OCI-LY7 (cell line): ENCODE results near the gene VAT1L. TPM values are rescaled to one million over a fixed set of nuclear protein-coding genes. Genes with fewer than 3 reads are reported as not detected.

Experiments
- BruUV-seq: library from RNA; stranded (reverse); fragments of 400-500 nt; replicated peaks from 2 replicates; lab custom pipeline; 2021; lab: Mats Ljungman, UMichigan
- CTCF ChIA-PET: fragments of 300-600 bp; sonication (Branson Sonifier 250); formaldehyde crosslinking; loops from one replicate; lab custom pipeline; 2022; ENCODE audit warnings: antibody characterized with exemption; ENCODE audit not compliant: unreplicated experiment; lab: Charles Lee
- POLR2A ChIA-PET: fragments of 300-600 bp; sonication (Branson Sonifier 250); formaldehyde crosslinking; loops from one replicate; lab custom pipeline; 2022; ENCODE audit warnings: antibody characterized with exemption; lab: Charles Lee
- DNase-seq: peaks from one replicate; pipeline ENCODE4 v3.0.0-alpha.2; 2015; ENCODE audit warnings: low spot score
- H2AFZ ChIP-seq: fragments of 200-600 bp; sonication (generic), shearing (Covaris generic); 2 replicates; pipeline ENCODE4 v1.6.1; 2014; ENCODE audit warnings: mild to moderate bottlenecking, antibody characterized with exemption, low read length, moderate library complexity
- H3K27ac ChIP-seq: fragments of 200-600 bp; sonication (generic); 2 replicates; pipeline ENCODE4 v1.5.1; 2014; ENCODE audit warnings: mixed run types, low read depth, mild to moderate bottlenecking, moderate library complexity, low read length, inconsistent platforms; ENCODE audit not compliant: poor library complexity, severe bottlenecking
- H3K36me3 ChIP-seq: fragments of 200-600 bp; sonication (generic); 2 replicates; pipeline ENCODE4 v1.6.1; 2014; ENCODE audit warnings: mild to moderate bottlenecking, antibody characterized with exemption, low read length, moderate library complexity, mixed read lengths; ENCODE audit not compliant: insufficient read depth
- H3K4me1 ChIP-seq: fragments of 200-600 bp; sonication (generic); 2 replicates; pipeline ENCODE4 v1.5.1; 2014; ENCODE audit warnings: mild to moderate bottlenecking, low read length; ENCODE audit not compliant: insufficient read depth, poor library complexity, severe bottlenecking
- H3K4me2 ChIP-seq: fragments of 200-600 bp; sonication (generic); 2 replicates; pipeline ENCODE4 v1.6.1; 2014; ENCODE audit warnings: mild to moderate bottlenecking, low read length
- H3K4me3 ChIP-seq: fragments of 200-600 bp; sonication (generic); 2 replicates; pipeline ENCODE4 v1.5.1; 2014; ENCODE audit warnings: mild to moderate bottlenecking, low read depth, low read length; ENCODE audit not compliant: poor library complexity, severe bottlenecking
- H3K79me2 ChIP-seq: fragments of 200-600 bp; sonication (generic); 2 replicates; pipeline ENCODE4 v1.6.1; 2016; ENCODE audit warnings: low read depth, mild to moderate bottlenecking, low read length, moderate library complexity, mixed read lengths; ENCODE audit not compliant: insufficient read depth
- H3K9me2 ChIP-seq: fragments of 200-600 bp; sonication (generic); 2 replicates; pipeline ENCODE4 v1.6.1; 2016; ENCODE audit warnings: mild to moderate bottlenecking, low read length, mixed read lengths; ENCODE audit not compliant: insufficient read depth
- H3K9me3 ChIP-seq: fragments of 200-600 bp; sonication (generic); 2 replicates; pipeline ENCODE4 v1.6.1; 2014; ENCODE audit warnings: mild to moderate bottlenecking, mixed run types, low read length, mixed read lengths
- H4K20me1 ChIP-seq: fragments of 200-600 bp; sonication (generic); 2 replicates; pipeline ENCODE4 v1.6.1; 2014; ENCODE audit warnings: mild to moderate bottlenecking, antibody characterized with exemption, low read length, moderate library complexity, mixed read lengths; ENCODE audit not compliant: insufficient read depth
- EZH2phosphoT487 ChIP-seq: fragments of 200-600 bp; sonication (generic); IDR thresholded peaks from 2 replicates; pipeline ENCODE4 v1.6.1; 2018; ENCODE audit warnings: low read depth, borderline replicate concordance, mild to moderate bottlenecking, mixed run types, antibody characterized with exemption, low read length, moderate library complexity, mixed read lengths
- intact Hi-C: fragments of 100-400 bp; cut with micrococcal nuclease; formaldehyde crosslinking; loops from one replicate; pipeline ENCODE4 v1.10.0; 2022; ENCODE audit not compliant: unreplicated experiment
- total RNA-seq, 2 experiments: library from RNA; depleted of rRNA in 1 of 2; stranded (reverse); fragments of >200 nt in 1 of 2; shearing (Covaris generic) in 1 of 2; gene quantifications; 2 replicates each; pipeline ENCODE4 v1.2.3, GENCODE V29; 2014 to 2022
- TF ChIP-seq, protein P1 (sequence below): fragments of 200-600 bp; sonication (generic); conservative IDR thresholded peaks from 2 replicates; pipeline ENCODE4 v1.5.1; 2014; ENCODE audit warnings: mild to moderate bottlenecking, antibody characterized with exemption, low read length, moderate library complexity, mixed read lengths

VAT1L gene
- total RNA-seq, 2 experiments from 2014 or later: not detected

DNA sequence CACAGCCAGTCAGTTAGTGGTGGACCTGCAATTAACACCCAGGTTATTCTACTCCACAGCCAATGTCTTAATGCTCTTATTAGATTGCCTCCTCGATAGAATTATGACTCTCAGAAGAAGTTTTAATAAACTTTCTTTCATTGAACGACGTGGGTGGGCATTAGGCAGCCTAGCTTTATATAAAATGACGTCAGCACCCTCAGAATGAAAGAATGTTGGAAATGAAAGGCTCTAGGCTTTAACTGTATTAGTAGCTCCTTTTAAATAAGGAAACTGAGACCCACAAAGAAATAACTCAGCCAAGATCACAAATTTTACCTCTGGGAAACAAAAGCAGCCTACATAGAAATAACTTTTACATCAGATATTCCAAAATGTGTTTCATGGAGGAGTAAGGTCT, 142.7 kb downstream of the VAT1L start:
- CTCF ChIA-PET: no interaction called here

DNA sequence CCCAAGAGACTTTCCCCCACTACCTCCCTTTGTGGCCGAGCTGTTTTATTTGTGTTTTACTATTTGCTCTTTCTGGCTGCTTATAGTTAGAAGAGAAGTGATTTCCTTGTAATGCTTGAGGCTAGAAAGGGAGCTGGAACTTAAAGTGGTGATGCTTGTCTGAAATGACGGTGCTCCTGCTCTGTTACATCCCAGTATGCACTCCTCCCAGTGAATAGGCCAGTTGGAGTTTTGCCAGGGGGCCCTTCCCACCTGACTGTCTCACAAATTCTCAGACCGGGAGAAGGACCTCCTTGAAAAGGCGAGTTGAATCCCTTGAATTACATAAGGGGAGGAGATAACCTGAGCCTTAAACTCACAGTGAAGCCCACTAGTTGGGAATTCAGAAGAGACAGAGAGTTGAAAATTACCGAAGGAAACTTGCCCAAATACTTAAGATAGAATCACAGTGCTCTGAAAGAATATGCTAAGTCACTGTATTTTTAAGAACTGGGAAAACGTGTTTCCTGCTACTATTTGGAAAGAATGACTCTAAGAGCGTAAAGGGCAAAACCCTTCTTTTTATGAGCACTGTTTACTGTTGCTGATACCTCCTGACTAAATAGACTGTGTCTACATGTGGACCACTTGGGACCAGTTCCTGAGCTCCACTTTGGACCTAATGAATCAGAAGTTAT, 149.2 kb downstream of the VAT1L start:
- ChIA-PET POLR2A (no interaction called here), CTCF (no interaction called here)
- no peak overlapping the region for H3K4me2 ChIP-seq
- H3K9me3 ChIP-seq: no peaks in the 10 kb centered on the region
- H3K36me3 ChIP-seq: no peaks in the 10 kb centered on the region
- H4K20me1 ChIP-seq: no peaks in the 10 kb centered on the region
- H3K27ac ChIP-seq: no peak overlapping the region
- intact Hi-C loops: no loop called here
- H3K4me3 ChIP-seq: no peak overlapping the region
- H3K9me2 ChIP-seq: no peaks in the 10 kb centered on the region
- H3K4me1 ChIP-seq: no peaks in the 10 kb centered on the region
- BruUV-seq: no TSS peak
- DNase-seq: no peak
- no peak overlapping the region for H2AFZ ChIP-seq
- H3K79me2 ChIP-seq: no peaks in the 10 kb centered on the region
- TF ChIP-seq, protein P1, sequence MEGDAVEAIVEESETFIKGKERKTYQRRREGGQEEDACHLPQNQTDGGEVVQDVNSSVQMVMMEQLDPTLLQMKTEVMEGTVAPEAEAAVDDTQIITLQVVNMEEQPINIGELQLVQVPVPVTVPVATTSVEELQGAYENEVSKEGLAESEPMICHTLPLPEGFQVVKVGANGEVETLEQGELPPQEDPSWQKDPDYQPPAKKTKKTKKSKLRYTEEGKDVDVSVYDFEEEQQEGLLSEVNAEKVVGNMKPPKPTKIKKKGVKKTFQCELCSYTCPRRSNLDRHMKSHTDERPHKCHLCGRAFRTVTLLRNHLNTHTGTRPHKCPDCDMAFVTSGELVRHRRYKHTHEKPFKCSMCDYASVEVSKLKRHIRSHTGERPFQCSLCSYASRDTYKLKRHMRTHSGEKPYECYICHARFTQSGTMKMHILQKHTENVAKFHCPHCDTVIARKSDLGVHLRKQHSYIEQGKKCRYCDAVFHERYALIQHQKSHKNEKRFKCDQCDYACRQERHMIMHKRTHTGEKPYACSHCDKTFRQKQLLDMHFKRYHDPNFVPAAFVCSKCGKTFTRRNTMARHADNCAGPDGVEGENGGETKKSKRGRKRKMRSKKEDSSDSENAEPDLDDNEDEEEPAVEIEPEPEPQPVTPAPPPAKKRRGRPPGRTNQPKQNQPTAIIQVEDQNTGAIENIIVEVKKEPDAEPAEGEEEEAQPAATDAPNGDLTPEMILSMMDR: no peak
- no peak for TF ChIP-seq EZH2phosphoT487

More for the DNA sequence above, 142.7 kb downstream of the VAT1L start:
- Histone ChIP-seq H3K27ac (no peak overlapping the region), H3K4me2 (no peak overlapping the region), H4K20me1 (no peaks in the 10 kb centered on the region), H2AFZ (no peak overlapping the region), H3K4me1 (no peaks in the 10 kb centered on the region), H3K79me2 (no peaks in the 10 kb centered on the region), H3K9me2 (no peaks in the 10 kb centered on the region), H3K4me3 (no peak overlapping the region), H3K36me3 (no peaks in the 10 kb centered on the region), H3K9me3 (no peaks in the 10 kb centered on the region)
- no peak for DNase-seq
- TF ChIP-seq, protein P1: no peak
- no peak for TF ChIP-seq EZH2phosphoT487
- intact Hi-C loops: no loop called here
- BruUV-seq: no TSS peak
- POLR2A ChIA-PET: interaction anchor here (1.0 kb wide), 1 partner anchor 13 kb away, joined by 3 read pairs; no protein-coding TSS in a partner anchor

DNA sequence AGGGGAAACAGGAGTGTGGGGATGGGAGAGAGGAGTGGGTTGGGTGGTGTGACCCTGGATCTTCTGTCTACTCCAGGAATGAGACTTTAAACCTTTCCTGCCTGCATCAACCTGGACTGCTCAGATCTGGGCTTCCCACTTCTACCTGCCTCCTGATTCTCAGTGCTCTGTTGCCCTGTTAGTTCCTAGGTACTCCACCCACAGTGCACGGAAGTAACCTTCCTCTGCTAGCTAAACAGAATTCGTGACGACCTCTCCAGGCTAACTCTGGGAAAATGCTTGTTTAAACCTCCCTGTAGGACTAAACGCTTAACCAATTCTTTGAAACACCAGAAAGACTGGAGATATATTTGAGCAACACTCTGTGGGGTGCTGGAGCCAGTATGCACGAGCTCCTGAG, 150.5 kb downstream of the VAT1L start:
- Histone ChIP-seq H3K4me1 (no peaks in the 10 kb centered on the region), H3K4me3 (no peak overlapping the region), H3K9me3 (no peaks in the 10 kb centered on the region), H3K36me3 (no peaks in the 10 kb centered on the region), H3K9me2 (no peaks in the 10 kb centered on the region), H3K4me2 (no peak overlapping the region), H3K79me2 (no peaks in the 10 kb centered on the region), H4K20me1 (no peaks in the 10 kb centered on the region), H3K27ac (no peak overlapping the region), H2AFZ (no peak overlapping the region)
- ChIA-PET CTCF (no interaction called here), POLR2A (no interaction called here)
- TF ChIP-seq EZH2phosphoT487: no peak
- TF ChIP-seq, protein P1: no peak
- intact Hi-C loops: no loop called here
- no TSS peak for BruUV-seq
- DNase-seq: no peak
